ENCODE data around the gene GATA3. TPM values are rescaled to one million over a fixed set of nuclear protein-coding genes. Genes with fewer than 3 reads are reported as not detected.

Gene GATA3
- polyA plus RNA-seq, 1 donor from 2014 or later: not detected

DNA sequence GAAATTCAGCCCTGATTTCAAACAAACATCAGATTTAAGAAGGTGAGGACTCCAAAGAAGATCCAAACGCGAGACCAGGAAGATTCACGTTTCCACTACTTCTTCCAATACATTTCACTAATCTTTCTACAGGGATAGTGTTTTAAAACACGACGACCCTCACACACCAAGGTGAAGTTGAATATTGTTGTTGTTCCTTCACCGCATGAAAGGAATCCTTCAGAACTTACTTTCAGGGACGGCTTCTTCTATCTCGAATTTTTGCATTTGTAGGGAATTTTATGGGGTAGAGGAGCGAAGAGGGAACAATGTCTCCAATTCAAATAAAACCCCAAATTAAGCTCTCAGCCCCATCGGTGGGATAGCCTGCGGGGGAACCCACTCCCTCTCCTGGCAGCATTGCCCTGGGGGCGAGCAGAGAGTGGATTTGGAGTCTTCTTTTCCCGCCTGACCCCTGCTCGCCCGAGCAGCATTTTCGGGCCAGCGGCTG, 1.5 kb upstream of the GATA3 start:
- Histone ChIP-seq H3K36me3 (ENCODE audit: insufficient read depth, low read length) (no peaks in the 10 kb centered on the region), H3K79me2 (replicated peaks; ENCODE audit: insufficient read depth, low read length) (no peaks in the 10 kb centered on the region), H2AFZ (ENCODE audit: low read depth, low read length) (no peak overlapping the region), H3K4me3 (ENCODE audit: low read length) (peak overlapping the region; percentile 40), H3K9me3 (ENCODE audit: low read length) (no peaks in the 10 kb centered on the region), H3K27ac (ENCODE audit: low read length) (no peak overlapping the region), H3K9me2 (ENCODE audit: insufficient read depth, low read length) (no peaks in the 10 kb centered on the region), H4K20me1 (ENCODE audit: insufficient read depth) (no peaks in the 10 kb centered on the region), H3K4me2 (ENCODE audit: low read length) (no peak overlapping the region), H3K27me3 (ENCODE audit: insufficient read depth, low read depth, low read length) (peaks cover 99% of the 10 kb centered on the region), H3K9ac (ENCODE audit: low read length) (no peak overlapping the region), H3F3A (ENCODE audit: insufficient read depth, low read length, poor library complexity, severe bottlenecking) (no peaks in the 10 kb centered on the region)
- no peak for TF ChIP-seq RAD21 (conservative IDR thresholded peaks at IDR 0.05)
- TF ChIP-seq EZH2 (IDR thresholded peaks at IDR 0.05; ENCODE audit: borderline replicate concordance, insufficient read depth, low read length, poor library complexity, severe bottlenecking): peak; percentile 68
- TF ChIP-seq, protein P1, sequence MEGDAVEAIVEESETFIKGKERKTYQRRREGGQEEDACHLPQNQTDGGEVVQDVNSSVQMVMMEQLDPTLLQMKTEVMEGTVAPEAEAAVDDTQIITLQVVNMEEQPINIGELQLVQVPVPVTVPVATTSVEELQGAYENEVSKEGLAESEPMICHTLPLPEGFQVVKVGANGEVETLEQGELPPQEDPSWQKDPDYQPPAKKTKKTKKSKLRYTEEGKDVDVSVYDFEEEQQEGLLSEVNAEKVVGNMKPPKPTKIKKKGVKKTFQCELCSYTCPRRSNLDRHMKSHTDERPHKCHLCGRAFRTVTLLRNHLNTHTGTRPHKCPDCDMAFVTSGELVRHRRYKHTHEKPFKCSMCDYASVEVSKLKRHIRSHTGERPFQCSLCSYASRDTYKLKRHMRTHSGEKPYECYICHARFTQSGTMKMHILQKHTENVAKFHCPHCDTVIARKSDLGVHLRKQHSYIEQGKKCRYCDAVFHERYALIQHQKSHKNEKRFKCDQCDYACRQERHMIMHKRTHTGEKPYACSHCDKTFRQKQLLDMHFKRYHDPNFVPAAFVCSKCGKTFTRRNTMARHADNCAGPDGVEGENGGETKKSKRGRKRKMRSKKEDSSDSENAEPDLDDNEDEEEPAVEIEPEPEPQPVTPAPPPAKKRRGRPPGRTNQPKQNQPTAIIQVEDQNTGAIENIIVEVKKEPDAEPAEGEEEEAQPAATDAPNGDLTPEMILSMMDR (IDR thresholded peaks at IDR 0.05; ENCODE audit: poor library complexity, severe bottlenecking): peak; percentile 56
- TF ChIP-seq SMC3 (conservative IDR thresholded peaks at IDR 0.05; ENCODE audit: poor library complexity): peak; percentile 43

DNA sequence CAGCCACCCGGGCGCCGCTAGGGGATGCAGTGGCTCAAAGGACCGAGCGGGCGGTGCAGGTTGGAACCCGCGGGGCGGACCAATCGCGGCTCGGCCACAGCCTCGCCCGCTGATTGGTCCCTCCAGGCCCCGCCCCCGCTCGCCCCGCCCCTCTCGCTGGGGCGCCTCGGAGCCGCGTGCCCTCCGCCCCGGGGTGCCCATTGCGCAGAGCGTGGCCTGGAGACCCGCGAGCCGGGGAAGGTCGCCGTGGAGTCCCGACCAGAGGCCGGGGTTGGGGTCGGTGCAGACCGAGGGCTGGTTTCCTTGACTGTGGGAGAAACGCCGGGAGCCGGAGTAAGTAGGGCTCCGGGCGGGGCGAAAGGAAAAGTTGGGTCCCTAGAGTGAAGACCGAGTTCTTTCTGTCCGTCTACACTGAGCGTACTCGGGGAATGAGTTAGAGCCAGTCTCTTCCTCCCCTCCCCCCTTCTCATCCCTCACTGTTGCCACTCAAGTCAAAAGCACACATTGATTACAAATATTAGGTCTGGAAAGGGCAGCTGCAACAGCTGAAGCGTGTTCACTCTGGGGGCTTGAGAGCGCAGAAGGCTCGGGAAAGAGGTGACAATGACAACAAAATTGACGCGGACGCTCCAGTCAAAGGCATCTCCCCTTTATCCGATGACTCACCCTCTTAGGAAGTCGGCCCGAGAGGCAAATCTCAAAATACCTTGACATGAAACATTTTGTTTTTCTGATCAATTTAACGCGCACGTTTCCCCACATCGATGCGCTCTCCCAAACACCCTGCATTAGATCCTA, 843 bp upstream of the GATA3 start:
- Histone ChIP-seq H3K4me2 (ENCODE audit: low read length) (no peak overlapping the region), H3K9ac (ENCODE audit: low read length) (no peak overlapping the region), H3K9me3 (ENCODE audit: low read length) (no peaks in the 10 kb centered on the region), H3F3A (ENCODE audit: insufficient read depth, low read length, poor library complexity, severe bottlenecking) (no peaks in the 10 kb centered on the region), H3K27ac (ENCODE audit: low read length) (no peak overlapping the region), H4K20me1 (ENCODE audit: insufficient read depth) (no peaks in the 10 kb centered on the region), H3K36me3 (ENCODE audit: insufficient read depth, low read length) (no peaks in the 10 kb centered on the region), H2AFZ (ENCODE audit: low read depth, low read length) (no peak overlapping the region), H3K79me2 (replicated peaks; ENCODE audit: insufficient read depth, low read length) (no peaks in the 10 kb centered on the region), H3K27me3 (ENCODE audit: insufficient read depth, low read depth, low read length) (peaks cover 99% of the 10 kb centered on the region), H3K4me3 (ENCODE audit: low read length) (peak overlapping the region; percentile 40), H3K9me2 (ENCODE audit: insufficient read depth, low read length) (no peaks in the 10 kb centered on the region)
- peak; percentile 53 for TF ChIP-seq RAD21 (conservative IDR thresholded peaks at IDR 0.05)
- TF ChIP-seq POLR2AphosphoS5 (IDR thresholded peaks at IDR 0.05): peak; percentile 42
- TF ChIP-seq EZH2 (IDR thresholded peaks at IDR 0.05; ENCODE audit: borderline replicate concordance, insufficient read depth, low read length, poor library complexity, severe bottlenecking): peak; percentile 17
- TF ChIP-seq, protein P1 (IDR thresholded peaks at IDR 0.05; ENCODE audit: poor library complexity, severe bottlenecking): no peak

DNA sequence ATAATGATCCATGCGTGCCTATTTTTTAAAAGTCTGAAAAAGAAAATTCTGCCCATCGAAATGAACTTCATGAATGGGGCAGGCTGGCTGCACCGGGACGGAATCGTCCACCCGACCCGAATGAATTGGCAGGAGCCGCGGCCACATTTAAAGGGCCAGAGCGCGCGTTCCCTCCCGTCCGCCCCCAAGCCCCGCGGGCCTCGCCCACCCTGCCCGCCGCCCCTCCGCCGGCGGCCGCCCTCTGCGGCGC, 319 bp upstream of the GATA3 start:
- Histone ChIP-seq H3K27ac (ENCODE audit: low read length) (no peak overlapping the region), H2AFZ (ENCODE audit: low read depth, low read length) (no peak overlapping the region), H3K9ac (ENCODE audit: low read length) (no peak overlapping the region), H4K20me1 (ENCODE audit: insufficient read depth) (no peaks in the 10 kb centered on the region), H3K9me2 (ENCODE audit: insufficient read depth, low read length) (no peaks in the 10 kb centered on the region), H3K79me2 (replicated peaks; ENCODE audit: insufficient read depth, low read length) (no peaks in the 10 kb centered on the region), H3K9me3 (ENCODE audit: low read length) (no peaks in the 10 kb centered on the region), H3K4me3 (ENCODE audit: low read length) (no peak overlapping the region), H3K36me3 (ENCODE audit: insufficient read depth, low read length) (no peaks in the 10 kb centered on the region), H3F3A (ENCODE audit: insufficient read depth, low read length, poor library complexity, severe bottlenecking) (no peaks in the 10 kb centered on the region), H3K27me3 (ENCODE audit: insufficient read depth, low read depth, low read length) (peaks cover 99% of the 10 kb centered on the region), H3K4me2 (ENCODE audit: low read length) (no peak overlapping the region)
- TF ChIP-seq, protein P1 (IDR thresholded peaks at IDR 0.05; ENCODE audit: poor library complexity, severe bottlenecking): no peak
- TF ChIP-seq EZH2 (IDR thresholded peaks at IDR 0.05; ENCODE audit: borderline replicate concordance, insufficient read depth, low read length, poor library complexity, severe bottlenecking) (peak; percentile 78), POLR2AphosphoS5 (IDR thresholded peaks at IDR 0.05) (no peak), SMC3 (conservative IDR thresholded peaks at IDR 0.05; ENCODE audit: poor library complexity) (no peak)

Measured in neural cell (in vitro differentiated cells).